ENCODE results near the gene INAFM2. TPM values are rescaled to one million over a fixed set of nuclear protein-coding genes. Genes with fewer than 3 reads are reported as not detected.

Gene INAFM2
- total RNA-seq, 5 donors from 2014 or later (not counting 1 experiment from before 2014, with no cell fraction given) = 5.5 to 10.9 (median 6.4) TPM

DNA sequence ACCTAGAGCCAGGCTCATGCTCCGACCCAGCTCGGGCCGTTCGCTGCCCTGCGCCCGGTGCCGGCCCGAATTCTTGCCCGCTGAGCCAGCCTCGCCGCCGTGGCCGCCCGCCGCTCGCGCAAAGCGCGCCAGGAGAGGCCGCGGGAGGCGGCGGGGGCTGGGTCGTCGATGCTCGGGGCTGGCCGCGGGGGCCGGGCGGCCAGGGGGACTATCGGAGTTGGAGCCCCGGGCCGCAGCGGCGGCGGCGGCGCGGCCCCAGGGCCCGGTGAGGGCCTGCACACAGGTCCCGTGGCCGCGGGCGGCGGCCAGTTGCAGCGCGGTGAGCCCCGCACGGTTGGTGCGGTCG lies 41.7 kb upstream of the INAFM2 start:
- Histone ChIP-seq H3K27ac (ENCODE audit: low read length) (no peak overlapping the region), H3K4me3 (ENCODE audit: control insufficient read depth in 1 of 2, extremely low read depth in 1 of 2, low read length in 1 of 2) (peak overlapping the region in 1 of 2 donors; percentile 77), H3K36me3 (ENCODE audit: control insufficient read depth in 2 of 2, extremely low read depth in 1 of 2, insufficient read depth in 1 of 2, low read length in 1 of 2) (peaks cover 3% of the 10 kb centered on the region in 2 donors), H3K9me3 (no peaks in the 10 kb centered on the region), H3K27me3 (replicated peaks in 1 of 2; ENCODE audit: control insufficient read depth in 2 of 2, extremely low read depth in 1 of 2, insufficient read depth in 2 of 2, low read length in 1 of 2) (peaks cover 0 to 61% of the 10 kb centered on the region in 2 experiments), H3K4me1 (ENCODE audit: control insufficient read depth in 1 of 2, extremely low read depth in 1 of 2, insufficient read depth in 2 of 2, low read length in 2 of 2) (peaks cover 0 to 34% of the 10 kb centered on the region in 2 experiments)
- H3K27ac Mint-ChIP-seq = no peak overlapping the region
- DNase-seq = no peak
- ATAC-seq (replicated peaks in 1 of 4) = no peak
- ChIA-PET POLR2A (no interaction called here), CTCF (no interaction called here)
- no peaks in the 10 kb centered on the region for H3K36me3 Mint-ChIP-seq
- H3K4me3 Mint-ChIP-seq = no peak overlapping the region
- peaks cover 4 to 8% (median 5%) of the 10 kb centered on the region in 3 donors for H3K4me1 Mint-ChIP-seq
- 18% methylated on average over 50 of the region's 51 CpGs for WGBS (ENCODE audit: insufficient coverage)
- H3K9me3 Mint-ChIP-seq = no peaks in the 10 kb centered on the region
- H3K27me3 Mint-ChIP-seq = peaks cover 7 to 36% of the 10 kb centered on the region in 2 donors

DNA sequence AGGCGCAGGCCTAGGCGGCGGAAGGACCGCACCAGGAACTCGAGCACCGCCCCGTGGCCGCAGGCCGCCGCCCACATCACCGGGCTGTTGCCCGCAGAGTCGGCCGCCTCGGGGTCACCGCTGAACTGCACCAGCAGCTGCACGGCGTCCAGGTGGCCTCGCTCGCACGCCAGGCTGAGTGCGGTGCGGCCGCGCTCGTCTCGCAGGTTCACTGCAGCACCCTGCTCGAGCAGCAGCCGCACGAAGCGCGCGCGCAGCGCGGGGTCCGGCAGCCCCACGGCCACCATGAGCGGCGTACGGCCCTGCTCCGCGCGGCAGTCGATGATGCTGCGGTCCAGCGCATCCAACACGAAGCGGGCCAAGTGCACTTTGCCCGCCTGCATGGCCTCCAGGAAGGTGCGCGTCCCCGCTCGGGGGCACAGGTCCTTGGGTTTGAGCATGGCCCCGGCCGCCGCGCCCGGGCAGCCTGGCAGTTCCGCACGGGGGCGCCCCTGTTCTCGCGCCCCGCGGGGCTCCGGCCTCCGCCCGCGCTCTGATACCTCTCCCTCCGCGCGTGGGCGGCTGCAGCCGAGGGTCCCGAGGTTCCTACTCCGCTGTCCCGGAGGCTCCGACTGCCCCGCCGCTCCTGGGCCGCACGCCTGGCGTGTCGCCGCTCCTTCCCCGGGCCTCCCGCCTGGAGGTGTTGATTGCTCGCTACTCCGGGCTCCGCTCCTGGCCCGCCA lies 41.2 kb upstream of the INAFM2 start:
- Histone ChIP-seq H3K4me3 (ENCODE audit: control insufficient read depth in 1 of 2, extremely low read depth in 1 of 2, low read length in 1 of 2) (peak overlapping the region; percentile 47 to 77), H3K36me3 (ENCODE audit: control insufficient read depth in 2 of 2, extremely low read depth in 1 of 2, insufficient read depth in 1 of 2, low read length in 1 of 2) (peaks cover 5 to 9% of the 10 kb centered on the region in 2 donors), H3K9me3 (no peaks in the 10 kb centered on the region), H3K27ac (ENCODE audit: low read length) (no peak overlapping the region), H3K4me1 (ENCODE audit: control insufficient read depth in 1 of 2, extremely low read depth in 1 of 2, insufficient read depth in 2 of 2, low read length in 2 of 2) (peaks cover 0 to 33% of the 10 kb centered on the region in 2 experiments), H3K27me3 (replicated peaks in 1 of 2; ENCODE audit: control insufficient read depth in 2 of 2, extremely low read depth in 1 of 2, insufficient read depth in 2 of 2, low read length in 1 of 2) (peaks cover 0 to 56% of the 10 kb centered on the region in 2 experiments)
- CTCF ChIA-PET = no interaction called here
- ATAC-seq (replicated peaks in 1 of 4) = peak; percentile 72 to 80 (median 76)
- under 1% methylated on average over 92 of the region's 92 CpGs for WGBS (ENCODE audit: insufficient coverage)
- Mint-ChIP-seq H3K4me1 (peaks cover 2 to 8% (median 4%) of the 10 kb centered on the region in 3 donors), H3K36me3 (no peaks in the 10 kb centered on the region), H3K4me3 (peak overlapping the region; percentile 63 to 74 (median 65)), H3K27me3 (peaks cover 7 to 32% of the 10 kb centered on the region in 2 donors), H3K9me3 (no peaks in the 10 kb centered on the region), H3K27ac (no peak overlapping the region)
- peak in 30 of 35 experiments; percentile 11 to 69 (median 38) for DNase-seq
- POLR2A ChIA-PET = no interaction called here

GRCh38 chr15:40282869-40283614 lies 40.5 kb upstream of the INAFM2 start, which contains the start of gene ANKRD63:
ANKRD63 (minus strand) TSS chr15:40283064; CDS start chr15:40282586, 478 bp downstream.
- H3K4me1 Mint-ChIP-seq = peaks cover 0 to 8% (median 4%) of the 10 kb centered on the region in 3 donors
- H3K4me3 ChIP-seq (ENCODE audit: control insufficient read depth in 1 of 2, extremely low read depth in 1 of 2, low read length in 1 of 2) = peak within 1 kb of the TSS; percentile 47 to 77
- peaks cover 0 to 28% of the 10 kb centered on the region in 2 experiments for H3K4me1 ChIP-seq (ENCODE audit: control insufficient read depth in 1 of 2, extremely low read depth in 1 of 2, insufficient read depth in 2 of 2, low read length in 2 of 2)
- H3K9me3 ChIP-seq = no peaks in the 10 kb centered on the region
- WGBS (ENCODE audit: insufficient coverage) = 2% methylated on average over 62 of the region's 76 CpGs
- peaks cover 6 to 12% of the 10 kb centered on the region in 2 donors for H3K36me3 ChIP-seq (ENCODE audit: control insufficient read depth in 2 of 2, extremely low read depth in 1 of 2, insufficient read depth in 1 of 2, low read length in 1 of 2)
- H3K9me3 Mint-ChIP-seq = no peaks in the 10 kb centered on the region
- peaks cover 7 to 26% of the 10 kb centered on the region in 2 donors for H3K27me3 Mint-ChIP-seq
- ChIA-PET POLR2A (interaction anchor here (0.6 to 0.7 kb wide), 2 partner anchors 74 to 248 kb away, joined by 3 to 4 read pairs; no protein-coding TSS in a partner anchor), CTCF (interaction anchor here (0.7 to 1.1 kb wide), 3 partner anchors 8 to 61 kb away, joined by 3 to 5 read pairs (median 4); no protein-coding TSS in a partner anchor)
- no peaks in the 10 kb centered on the region for H3K36me3 Mint-ChIP-seq
- no peak within 1 kb of the TSS for H3K27ac ChIP-seq (ENCODE audit: low read length)
- no peak within 1 kb of the TSS for H3K27ac Mint-ChIP-seq
- DNase-seq = peak in 25 of 35 experiments; percentile 10 to 56 (median 33)
- H3K27me3 ChIP-seq (replicated peaks in 1 of 2; ENCODE audit: control insufficient read depth in 2 of 2, extremely low read depth in 1 of 2, insufficient read depth in 2 of 2, low read length in 1 of 2) = peaks cover 0 to 49% of the 10 kb centered on the region in 2 experiments
- ATAC-seq (replicated peaks in 1 of 4) = peak; percentile 71 to 76 (median 74)
- peak within 1 kb of the TSS; percentile 63 to 74 (median 65) for H3K4me3 Mint-ChIP-seq

DNA sequence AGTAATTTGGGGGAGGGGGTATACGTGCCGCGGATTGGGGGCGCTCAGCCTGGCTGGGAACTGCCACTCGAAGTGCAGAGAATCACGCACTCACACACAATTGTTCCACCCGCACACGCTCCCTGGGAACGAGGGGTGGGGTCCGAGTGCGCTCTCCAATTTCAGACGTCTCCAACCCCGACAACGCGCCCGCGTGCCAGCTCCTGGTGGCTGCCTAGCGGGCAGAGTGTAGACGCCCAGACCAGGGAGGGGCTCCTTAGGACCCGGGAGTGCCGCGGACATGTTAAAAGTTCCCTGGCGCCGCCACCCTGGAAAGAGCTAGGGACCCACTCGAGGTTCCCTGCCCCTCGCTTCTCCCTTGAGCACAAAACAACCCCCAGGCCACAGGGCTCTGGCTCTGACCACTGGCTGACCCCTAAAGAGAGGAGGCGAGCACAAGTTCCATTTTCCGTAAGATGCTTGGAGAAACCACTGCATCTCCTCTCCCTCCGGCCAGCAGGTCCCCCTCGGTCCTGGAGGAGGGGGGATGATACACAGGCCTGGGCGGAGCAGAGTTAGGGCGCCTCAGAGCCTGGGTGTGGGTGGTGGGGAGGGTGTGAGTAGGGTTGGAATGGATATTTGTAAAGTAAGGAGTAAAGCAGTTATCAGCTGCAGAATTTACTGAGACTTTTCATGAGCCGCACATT lies 39.7 kb upstream of the INAFM2 start:
- H3K27ac Mint-ChIP-seq = no peak overlapping the region
- Histone ChIP-seq H3K36me3 (ENCODE audit: control insufficient read depth in 2 of 2, extremely low read depth in 1 of 2, insufficient read depth in 1 of 2, low read length in 1 of 2) (peaks cover 6 to 16% of the 10 kb centered on the region in 2 donors), H3K4me3 (ENCODE audit: control insufficient read depth in 1 of 2, extremely low read depth in 1 of 2, low read length in 1 of 2) (no peak overlapping the region), H3K9me3 (no peaks in the 10 kb centered on the region), H3K4me1 (ENCODE audit: control insufficient read depth in 1 of 2, extremely low read depth in 1 of 2, insufficient read depth in 2 of 2, low read length in 2 of 2) (peaks cover 0 to 28% of the 10 kb centered on the region in 2 experiments), H3K27ac (ENCODE audit: low read length) (no peak overlapping the region), H3K27me3 (replicated peaks in 1 of 2; ENCODE audit: control insufficient read depth in 2 of 2, extremely low read depth in 1 of 2, insufficient read depth in 2 of 2, low read length in 1 of 2) (peaks cover 0 to 42% of the 10 kb centered on the region in 2 experiments)
- DNase-seq = no peak
- peak overlapping the region; percentile 13 to 42 (median 39) for H3K4me3 Mint-ChIP-seq
- WGBS (ENCODE audit: insufficient coverage) = 49% methylated on average over 19 of the region's 33 CpGs
- H3K9me3 Mint-ChIP-seq = no peaks in the 10 kb centered on the region
- CTCF ChIA-PET = interaction anchor here (0.7 to 1.1 kb wide), 3 partner anchors 9 to 61 kb away, joined by 3 to 5 read pairs (median 4); no protein-coding TSS in a partner anchor
- H3K27me3 Mint-ChIP-seq = peaks cover 7 to 20% of the 10 kb centered on the region in 2 donors
- no peak for ATAC-seq (replicated peaks in 1 of 4)
- H3K4me1 Mint-ChIP-seq = peaks cover 0 to 8% (median 4%) of the 10 kb centered on the region in 3 donors
- no peaks in the 10 kb centered on the region for H3K36me3 Mint-ChIP-seq
- POLR2A ChIA-PET = interaction anchor here (0.6 to 0.7 kb wide), 2 partner anchors 73 to 249 kb away, joined by 3 to 4 read pairs; no protein-coding TSS in a partner anchor

DNA sequence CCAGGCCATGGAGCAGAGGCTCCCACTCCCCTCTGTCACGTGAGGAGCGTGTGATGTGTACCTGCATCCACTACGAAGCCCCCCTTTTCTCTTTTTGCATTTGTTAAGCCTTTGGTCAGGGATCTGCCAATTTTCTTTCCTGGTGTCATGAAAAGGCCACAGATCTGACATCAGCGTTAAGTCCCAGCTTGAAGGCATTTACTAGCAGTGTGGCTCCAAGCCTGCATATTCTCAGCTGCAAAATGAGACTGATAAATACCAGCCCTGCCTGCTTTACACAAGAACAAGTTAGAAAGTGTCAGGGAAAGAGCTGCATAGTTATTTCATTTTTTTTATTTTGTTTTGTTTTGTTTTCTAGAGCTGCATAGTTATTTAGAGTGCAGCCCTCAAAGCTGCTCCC lies 38.3 kb upstream of the INAFM2 start:
- WGBS (ENCODE audit: insufficient coverage) = 88% methylated on average over 4 of the region's 4 CpGs
- H3K27ac ChIP-seq (ENCODE audit: low read length) = no peak overlapping the region
- ChIA-PET CTCF (interaction anchor here (0.7 to 2.1 kb wide), 3 partner anchors 11 to 137 kb away, joined by 5 to 6 read pairs (median 6); no protein-coding TSS in a partner anchor), POLR2A (no interaction called here)
- peaks cover 9% of the 10 kb centered on the region for H3K36me3 Mint-ChIP-seq
- no peak for DNase-seq
- no peak overlapping the region for H3K4me3 ChIP-seq (ENCODE audit: control insufficient read depth in 1 of 2, extremely low read depth in 1 of 2, low read length in 1 of 2)
- peaks cover 11 to 30% of the 10 kb centered on the region in 2 donors for H3K36me3 ChIP-seq (ENCODE audit: control insufficient read depth in 2 of 2, extremely low read depth in 1 of 2, insufficient read depth in 1 of 2, low read length in 1 of 2)
- no peak overlapping the region for H3K4me3 Mint-ChIP-seq
- H3K27me3 Mint-ChIP-seq = peaks cover 4 to 11% of the 10 kb centered on the region in 2 donors
- peaks cover 0 to 21% of the 10 kb centered on the region in 2 experiments for H3K4me1 ChIP-seq (ENCODE audit: control insufficient read depth in 1 of 2, extremely low read depth in 1 of 2, insufficient read depth in 2 of 2, low read length in 2 of 2)
- no peaks in the 10 kb centered on the region for H3K9me3 ChIP-seq
- H3K27ac Mint-ChIP-seq = no peak overlapping the region
- H3K9me3 Mint-ChIP-seq = no peaks in the 10 kb centered on the region
- H3K27me3 ChIP-seq (replicated peaks in 1 of 2; ENCODE audit: control insufficient read depth in 2 of 2, extremely low read depth in 1 of 2, insufficient read depth in 2 of 2, low read length in 1 of 2) = peaks cover 0 to 29% of the 10 kb centered on the region in 2 experiments
- ATAC-seq (replicated peaks in 1 of 4) = no peak
- H3K4me1 Mint-ChIP-seq = peaks cover 0 to 5% (median 0%) of the 10 kb centered on the region in 3 donors

Data from T-cell (primary cell).